H54 (cell line): ENCODE data around the gene PLSCR4.

Source experiments
- DNase-seq: peaks from one replicate; pipeline ENCODE4 v3.0.0; 2011; ENCODE audit warnings: low spot score, mixed read lengths; ENCODE audit not compliant: insufficient read length
- FAIRE-seq: peaks from 3 replicates; lab custom pipeline; 2011; peaks lifted over from hg19 to GRCh38; lab: Jason Lieb, UNC
- POLR2A ChIP-seq: IDR thresholded peaks from 2 replicates; pipeline ENCODE4 v1.6.1; 2011; ENCODE audit warnings: low read depth, mild to moderate bottlenecking, low read length

Gene PLSCR4

GRCh38 chr3:146195605-146196004, 55.3 kb downstream of the PLSCR4 start:
- DNase-seq (no peak), FAIRE-seq (peak; percentile 11)
- TF ChIP-seq POLR2A: no peak

GRCh38 chr3:146195030-146195429, 55.9 kb downstream of the PLSCR4 start:
- no peak for DNase-seq
- FAIRE-seq: no peak
- no peak for TF ChIP-seq POLR2A

- DNase-seq (no peak), FAIRE-seq (no peak)
- no peak for TF ChIP-seq POLR2A
Measured at GRCh38 chr3:146191051-146191450, 59.9 kb downstream of the PLSCR4 start.

- FAIRE-seq (peak; percentile 96), DNase-seq (peak; percentile 5)
- no peak for TF ChIP-seq POLR2A
Measured at GRCh38 chr3:146189519-146190173, 61.3 kb downstream of the PLSCR4 start.

GRCh38 chr3:146187334-146187950, 63.5 kb downstream of the PLSCR4 start:
- peak; percentile 74 for FAIRE-seq
- no peak for TF ChIP-seq POLR2A
- DNase-seq: no peak

GRCh38 chr3:146184241-146185015, 66.5 kb downstream of the PLSCR4 start:
- TF ChIP-seq POLR2A: no peak
- FAIRE-seq (peak; percentile 79), DNase-seq (no peak)

- FAIRE-seq (no peak), DNase-seq (no peak)
- no peak for TF ChIP-seq POLR2A
Measured at GRCh38 chr3:146181216-146181615, 69.7 kb downstream of the PLSCR4 start.

- no peak for FAIRE-seq
- no peak for TF ChIP-seq POLR2A
- no peak for DNase-seq
Measured at GRCh38 chr3:146180376-146180775, 70.5 kb downstream of the PLSCR4 start.

GRCh38 chr3:146178006-146178689, 72.8 kb downstream of the PLSCR4 start:
- DNase-seq: no peak
- FAIRE-seq: peak; percentile 11
- no peak for TF ChIP-seq POLR2A

GRCh38 chr3:146177519-146177918, 73.4 kb downstream of the PLSCR4 start:
- FAIRE-seq (no peak), DNase-seq (no peak)
- no peak for TF ChIP-seq POLR2A

GRCh38 chr3:146177072-146177471, 73.8 kb downstream of the PLSCR4 start:
- no peak for TF ChIP-seq POLR2A
- DNase-seq (no peak), FAIRE-seq (no peak)

- TF ChIP-seq POLR2A: no peak
- DNase-seq (no peak), FAIRE-seq (no peak)
Measured at GRCh38 chr3:146172586-146172985, 78.3 kb downstream of the PLSCR4 start.

- no peak for TF ChIP-seq POLR2A
- DNase-seq (no peak), FAIRE-seq (no peak)
Measured at GRCh38 chr3:146170591-146170990, 80.3 kb downstream of the PLSCR4 start.

- no peak for TF ChIP-seq POLR2A
- peak; percentile 6 for FAIRE-seq
Measured at GRCh38 chr3:146169891-146170290, 81.0 kb downstream of the PLSCR4 start.

More at GRCh38 chr3:146169891-146170290, 81.0 kb downstream of the PLSCR4 start:
- no peak for DNase-seq
